ENCODE results near the gene CCBE1. TPM values are rescaled to one million over a fixed set of nuclear protein-coding genes. Genes with fewer than 3 reads are reported as not detected.

Gene CCBE1
- total and polyA plus RNA-seq, 2 donors = 0.33 to 0.62 TPM

DNA sequence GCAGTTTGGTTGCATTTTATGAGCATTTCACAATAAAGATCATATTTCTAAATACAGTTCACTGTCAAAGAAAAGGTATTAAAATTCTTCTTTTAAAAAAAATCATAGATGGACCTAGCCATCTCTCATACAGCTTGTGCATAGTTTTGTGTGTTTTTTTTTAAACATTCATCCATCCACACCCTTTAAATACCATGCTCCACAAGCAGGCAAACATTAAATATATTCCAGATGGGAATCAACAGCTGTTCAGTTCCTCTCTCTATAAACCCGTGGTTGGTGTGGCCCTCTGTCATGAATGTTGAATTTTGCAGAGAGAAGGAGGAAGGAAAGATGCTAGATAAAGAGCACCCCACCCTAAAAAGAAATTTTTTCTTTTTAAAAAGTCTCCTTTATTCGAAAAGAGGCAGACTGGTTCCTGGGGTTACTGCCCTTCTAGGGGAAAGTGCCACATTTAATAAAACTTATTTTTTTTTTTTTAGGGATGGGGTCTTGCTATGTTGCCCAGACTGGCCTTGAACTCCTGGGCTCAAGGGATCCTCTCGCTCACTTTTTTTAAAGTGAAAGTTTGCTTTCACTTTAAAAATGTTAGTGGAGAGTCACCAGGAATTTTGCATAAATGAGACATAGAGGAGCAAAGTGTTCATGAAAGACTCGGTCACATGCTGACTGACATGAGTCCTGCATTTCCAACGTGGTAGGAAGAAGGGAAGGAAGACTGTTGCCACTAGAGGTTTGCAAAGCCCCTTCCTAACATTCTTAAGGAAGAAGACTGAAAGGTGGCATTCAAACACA lies 264.2 kb downstream of the CCBE1 start:
- no peaks in the 10 kb centered on the region for H3K27me3 ChIP-seq (ENCODE audit: control insufficient read depth in 2 of 2, insufficient read depth in 1 of 2, low read length in 1 of 2)
- WGBS = 68% methylated on average over 5 of the region's 5 CpGs
- no peaks in the 10 kb centered on the region for H3K4me1 ChIP-seq (ENCODE audit: control insufficient read depth in 2 of 2, insufficient read depth in 2 of 2, low read length in 2 of 2)
- H3K27ac ChIP-seq (ENCODE audit: low read depth in 1 of 2, low read length in 1 of 2) = no peak overlapping the region
- no peak for DNase-seq (ENCODE audit: low read depth in 6 of 9, low spot score in 9 of 9)
- no peaks in the 10 kb centered on the region for H3K36me3 ChIP-seq (ENCODE audit: control insufficient read depth in 2 of 2, insufficient read depth in 2 of 2, low read length in 1 of 2)
- H3K9me3 ChIP-seq (ENCODE audit: control insufficient read depth in 2 of 2, insufficient read depth in 1 of 2, low read length in 1 of 2) = no peaks in the 10 kb centered on the region
- no peak overlapping the region for H3K4me3 ChIP-seq (ENCODE audit: low read length in 2 of 2)

- no peak for DNase-seq (ENCODE audit: low read depth in 6 of 9, low spot score in 9 of 9)
- H3K27me3 ChIP-seq (ENCODE audit: control insufficient read depth in 2 of 2, insufficient read depth in 1 of 2, low read length in 1 of 2) = no peaks in the 10 kb centered on the region
- H3K4me3 ChIP-seq (ENCODE audit: low read length in 2 of 2) = no peak overlapping the region
- no peak overlapping the region for H3K27ac ChIP-seq (ENCODE audit: low read depth in 1 of 2, low read length in 1 of 2)
- no peaks in the 10 kb centered on the region for H3K9me3 ChIP-seq (ENCODE audit: control insufficient read depth in 2 of 2, insufficient read depth in 1 of 2, low read length in 1 of 2)
- H3K4me1 ChIP-seq (ENCODE audit: control insufficient read depth in 2 of 2, insufficient read depth in 2 of 2, low read length in 2 of 2) = no peaks in the 10 kb centered on the region
- no peaks in the 10 kb centered on the region for H3K36me3 ChIP-seq (ENCODE audit: control insufficient read depth in 2 of 2, insufficient read depth in 2 of 2, low read length in 1 of 2)
- WGBS = 79% methylated on average over 1 of the region's 1 CpG
Measured at GRCh38 chr18:59431131-59431530, 266.1 kb downstream of the CCBE1 start.

- H3K27me3 ChIP-seq (ENCODE audit: control insufficient read depth in 2 of 2, insufficient read depth in 1 of 2, low read length in 1 of 2) = no peaks in the 10 kb centered on the region
Measured at GRCh38 chr18:59429608-59430007, 267.6 kb downstream of the CCBE1 start.

GRCh38 chr18:59428018-59428417 lies 269.2 kb downstream of the CCBE1 start:
- H3K4me3 ChIP-seq (ENCODE audit: low read length in 2 of 2) = no peak overlapping the region
- no peaks in the 10 kb centered on the region for H3K36me3 ChIP-seq (ENCODE audit: control insufficient read depth in 2 of 2, insufficient read depth in 2 of 2, low read length in 1 of 2)
- no peak for DNase-seq (ENCODE audit: low read depth in 6 of 9, low spot score in 9 of 9)
- no peaks in the 10 kb centered on the region for H3K27me3 ChIP-seq (ENCODE audit: control insufficient read depth in 2 of 2, insufficient read depth in 1 of 2, low read length in 1 of 2)
- H3K27ac ChIP-seq (ENCODE audit: low read depth in 1 of 2, low read length in 1 of 2) = no peak overlapping the region
- 94% methylated on average over 1 of the region's 1 CpG for WGBS
- H3K9me3 ChIP-seq (ENCODE audit: control insufficient read depth in 2 of 2, insufficient read depth in 1 of 2, low read length in 1 of 2) = no peaks in the 10 kb centered on the region
- no peaks in the 10 kb centered on the region for H3K4me1 ChIP-seq (ENCODE audit: control insufficient read depth in 2 of 2, insufficient read depth in 2 of 2, low read length in 2 of 2)

More at GRCh38 chr18:59429608-59430007, 267.6 kb downstream of the CCBE1 start:
- WGBS = 97% methylated on average over 7 of the region's 7 CpGs
- no peak overlapping the region for H3K27ac ChIP-seq (ENCODE audit: low read depth in 1 of 2, low read length in 1 of 2)
- no peaks in the 10 kb centered on the region for H3K9me3 ChIP-seq (ENCODE audit: control insufficient read depth in 2 of 2, insufficient read depth in 1 of 2, low read length in 1 of 2)
- DNase-seq (ENCODE audit: low read depth in 6 of 9, low spot score in 9 of 9) = no peak
- H3K4me3 ChIP-seq (ENCODE audit: low read length in 2 of 2) = no peak overlapping the region
- no peaks in the 10 kb centered on the region for H3K4me1 ChIP-seq (ENCODE audit: control insufficient read depth in 2 of 2, insufficient read depth in 2 of 2, low read length in 2 of 2)
- H3K36me3 ChIP-seq (ENCODE audit: control insufficient read depth in 2 of 2, insufficient read depth in 2 of 2, low read length in 1 of 2) = no peaks in the 10 kb centered on the region

GRCh38 chr18:59426855-59427254 lies 270.4 kb downstream of the CCBE1 start:
- Histone ChIP-seq H3K4me3 (ENCODE audit: low read length in 2 of 2) (no peak overlapping the region), H3K27me3 (ENCODE audit: control insufficient read depth in 2 of 2, insufficient read depth in 1 of 2, low read length in 1 of 2) (no peaks in the 10 kb centered on the region), H3K27ac (ENCODE audit: low read depth in 1 of 2, low read length in 1 of 2) (no peak overlapping the region), H3K4me1 (ENCODE audit: control insufficient read depth in 2 of 2, insufficient read depth in 2 of 2, low read length in 2 of 2) (no peaks in the 10 kb centered on the region), H3K9me3 (ENCODE audit: control insufficient read depth in 2 of 2, insufficient read depth in 1 of 2, low read length in 1 of 2) (no peaks in the 10 kb centered on the region), H3K36me3 (ENCODE audit: control insufficient read depth in 2 of 2, insufficient read depth in 2 of 2, low read length in 1 of 2) (no peaks in the 10 kb centered on the region)
- DNase-seq (ENCODE audit: low read depth in 6 of 9, low spot score in 9 of 9) = no peak
- WGBS = 94% methylated on average over 2 of the region's 2 CpGs

DNA sequence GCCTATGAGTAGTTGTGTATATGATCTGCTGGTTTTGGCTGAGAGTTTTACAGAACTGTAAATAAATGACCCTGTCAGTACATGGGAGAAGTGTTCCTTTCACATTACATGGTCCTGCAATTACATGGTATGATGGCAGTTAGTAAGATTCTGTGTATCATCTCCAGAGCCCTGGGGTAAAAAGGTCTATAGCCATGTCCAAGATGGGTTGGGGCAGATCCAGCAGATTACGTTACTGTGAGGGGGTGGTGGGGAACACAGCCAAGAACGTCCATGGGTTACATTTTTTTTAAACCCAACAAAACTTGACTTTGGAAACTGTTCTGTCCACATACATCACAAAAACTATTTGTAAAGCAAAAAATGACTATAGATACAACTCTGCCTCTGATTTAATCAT lies 274.0 kb downstream of the CCBE1 start:
- Histone ChIP-seq H3K4me3 (ENCODE audit: low read length in 2 of 2) (no peak overlapping the region), H3K27me3 (ENCODE audit: control insufficient read depth in 2 of 2, insufficient read depth in 1 of 2, low read length in 1 of 2) (no peaks in the 10 kb centered on the region), H3K27ac (ENCODE audit: low read depth in 1 of 2, low read length in 1 of 2) (no peak overlapping the region), H3K36me3 (ENCODE audit: control insufficient read depth in 2 of 2, insufficient read depth in 2 of 2, low read length in 1 of 2) (no peaks in the 10 kb centered on the region), H3K4me1 (ENCODE audit: control insufficient read depth in 2 of 2, insufficient read depth in 2 of 2, low read length in 2 of 2) (no peaks in the 10 kb centered on the region), H3K9me3 (ENCODE audit: control insufficient read depth in 2 of 2, insufficient read depth in 1 of 2, low read length in 1 of 2) (no peaks in the 10 kb centered on the region)
- 88% methylated on average over 2 of the region's 2 CpGs for WGBS
- no peak for DNase-seq (ENCODE audit: low read depth in 6 of 9, low spot score in 9 of 9)

GRCh38 chr18:59420244-59420643 lies 277.0 kb downstream of the CCBE1 start:
- H3K27ac ChIP-seq (ENCODE audit: low read depth in 1 of 2, low read length in 1 of 2) = no peak overlapping the region
- WGBS = 68% methylated on average over 4 of the region's 4 CpGs
- H3K4me1 ChIP-seq (ENCODE audit: control insufficient read depth in 2 of 2, insufficient read depth in 2 of 2, low read length in 2 of 2) = no peaks in the 10 kb centered on the region
- H3K9me3 ChIP-seq (ENCODE audit: control insufficient read depth in 2 of 2, insufficient read depth in 1 of 2, low read length in 1 of 2) = no peaks in the 10 kb centered on the region
- no peak overlapping the region for H3K4me3 ChIP-seq (ENCODE audit: low read length in 2 of 2)
- H3K27me3 ChIP-seq (ENCODE audit: control insufficient read depth in 2 of 2, insufficient read depth in 1 of 2, low read length in 1 of 2) = no peaks in the 10 kb centered on the region
- H3K36me3 ChIP-seq (ENCODE audit: control insufficient read depth in 2 of 2, insufficient read depth in 2 of 2, low read length in 1 of 2) = no peaks in the 10 kb centered on the region
- DNase-seq (ENCODE audit: low read depth in 6 of 9, low spot score in 9 of 9) = no peak

DNA sequence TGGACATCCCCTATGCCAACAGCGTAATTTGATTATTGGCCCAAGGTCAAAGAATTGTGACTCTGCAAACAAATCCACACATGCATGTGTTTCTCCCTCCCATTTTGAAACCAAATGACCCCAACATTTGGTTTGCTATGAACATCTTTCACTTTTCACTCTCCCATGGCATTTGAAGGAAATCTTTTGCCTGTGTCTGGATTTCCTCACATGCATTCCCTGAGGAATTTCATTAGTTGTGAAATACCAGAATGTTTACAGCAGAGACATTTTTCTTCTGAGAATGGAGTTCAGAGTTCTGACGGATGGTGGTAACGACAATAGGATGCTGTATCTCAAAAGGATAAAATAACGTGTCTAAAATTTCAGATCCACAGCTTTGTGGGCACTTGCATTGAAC lies 277.8 kb downstream of the CCBE1 start:
- DNase-seq (ENCODE audit: low read depth in 6 of 9, low spot score in 9 of 9) = no peak
- no peaks in the 10 kb centered on the region for H3K36me3 ChIP-seq (ENCODE audit: control insufficient read depth in 2 of 2, insufficient read depth in 2 of 2, low read length in 1 of 2)
- H3K9me3 ChIP-seq (ENCODE audit: control insufficient read depth in 2 of 2, insufficient read depth in 1 of 2, low read length in 1 of 2) = no peaks in the 10 kb centered on the region
- H3K4me3 ChIP-seq (ENCODE audit: low read length in 2 of 2) = no peak overlapping the region
- WGBS = 64% methylated on average over 4 of the region's 4 CpGs
- no peaks in the 10 kb centered on the region for H3K4me1 ChIP-seq (ENCODE audit: control insufficient read depth in 2 of 2, insufficient read depth in 2 of 2, low read length in 2 of 2)
- no peaks in the 10 kb centered on the region for H3K27me3 ChIP-seq (ENCODE audit: control insufficient read depth in 2 of 2, insufficient read depth in 1 of 2, low read length in 1 of 2)
- H3K27ac ChIP-seq (ENCODE audit: low read depth in 1 of 2, low read length in 1 of 2) = no peak overlapping the region

DNA sequence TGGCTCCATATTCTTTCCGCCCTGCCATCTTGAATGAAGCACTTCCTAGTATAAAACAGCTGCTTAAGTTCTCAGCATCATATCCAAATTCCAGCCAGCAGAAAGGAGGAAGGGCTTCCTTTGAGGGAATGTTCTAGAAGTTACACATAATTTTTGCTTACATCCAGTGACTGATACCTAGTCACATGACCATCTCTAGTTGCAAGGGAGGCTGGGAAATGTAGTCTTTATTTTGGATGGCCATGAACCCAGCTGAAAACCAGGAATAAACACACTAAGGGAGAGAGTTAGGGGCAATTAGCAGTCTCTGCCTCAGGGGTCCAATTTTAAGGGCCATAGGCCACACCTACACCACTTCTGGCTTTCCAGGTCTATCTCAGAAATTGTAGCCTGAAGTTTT lies 280.4 kb downstream of the CCBE1 start:
- no peak for DNase-seq (ENCODE audit: low read depth in 6 of 9, low spot score in 9 of 9)
- H3K9me3 ChIP-seq (ENCODE audit: control insufficient read depth in 2 of 2, insufficient read depth in 1 of 2, low read length in 1 of 2) = no peaks in the 10 kb centered on the region
- 98% methylated on average over 1 of the region's 1 CpG for WGBS
- no peaks in the 10 kb centered on the region for H3K4me1 ChIP-seq (ENCODE audit: control insufficient read depth in 2 of 2, insufficient read depth in 2 of 2, low read length in 2 of 2)
- no peaks in the 10 kb centered on the region for H3K36me3 ChIP-seq (ENCODE audit: control insufficient read depth in 2 of 2, insufficient read depth in 2 of 2, low read length in 1 of 2)
- H3K4me3 ChIP-seq (ENCODE audit: low read length in 2 of 2) = no peak overlapping the region
- H3K27me3 ChIP-seq (ENCODE audit: control insufficient read depth in 2 of 2, insufficient read depth in 1 of 2, low read length in 1 of 2) = no peaks in the 10 kb centered on the region
- H3K27ac ChIP-seq (ENCODE audit: low read depth in 1 of 2, low read length in 1 of 2) = no peak overlapping the region
